GM19452 (cell line): ENCODE data around the gene REN.

ENCODE experiments used
- ATAC-seq: cut with Tn5 transposase; IDR thresholded peaks from one replicate; pipeline ENCODE4 v1.9.1; 2021; ENCODE audit not compliant: unreplicated experiment

Gene REN

GRCh38 chr1:204110894-204111633, 55.1 kb downstream of the REN start:
- ATAC-seq = no peak

GRCh38 chr1:204108312-204109141, 57.6 kb downstream of the REN start:
- ATAC-seq = no peak

- no peak for ATAC-seq
These were observed 58.2 kb downstream of the REN start for GRCh38 chr1:204107892-204108291.

GRCh38 chr1:204106825-204107224, 59.3 kb downstream of the REN start:
- ATAC-seq = no peak

GRCh38 chr1:204105131-204105515, 61.0 kb downstream of the REN start:
- no peak for ATAC-seq
